ENCODE measurements around the gene SELL.

GRCh38 chr1:169701261-169702005, 10.0 kb downstream of the SELL start:
- TF ChIP-seq, protein P1, sequence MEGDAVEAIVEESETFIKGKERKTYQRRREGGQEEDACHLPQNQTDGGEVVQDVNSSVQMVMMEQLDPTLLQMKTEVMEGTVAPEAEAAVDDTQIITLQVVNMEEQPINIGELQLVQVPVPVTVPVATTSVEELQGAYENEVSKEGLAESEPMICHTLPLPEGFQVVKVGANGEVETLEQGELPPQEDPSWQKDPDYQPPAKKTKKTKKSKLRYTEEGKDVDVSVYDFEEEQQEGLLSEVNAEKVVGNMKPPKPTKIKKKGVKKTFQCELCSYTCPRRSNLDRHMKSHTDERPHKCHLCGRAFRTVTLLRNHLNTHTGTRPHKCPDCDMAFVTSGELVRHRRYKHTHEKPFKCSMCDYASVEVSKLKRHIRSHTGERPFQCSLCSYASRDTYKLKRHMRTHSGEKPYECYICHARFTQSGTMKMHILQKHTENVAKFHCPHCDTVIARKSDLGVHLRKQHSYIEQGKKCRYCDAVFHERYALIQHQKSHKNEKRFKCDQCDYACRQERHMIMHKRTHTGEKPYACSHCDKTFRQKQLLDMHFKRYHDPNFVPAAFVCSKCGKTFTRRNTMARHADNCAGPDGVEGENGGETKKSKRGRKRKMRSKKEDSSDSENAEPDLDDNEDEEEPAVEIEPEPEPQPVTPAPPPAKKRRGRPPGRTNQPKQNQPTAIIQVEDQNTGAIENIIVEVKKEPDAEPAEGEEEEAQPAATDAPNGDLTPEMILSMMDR (IDR thresholded peaks at IDR 0.05) = no peak
- TF ChIP-seq EZH2 (IDR thresholded peaks at IDR 0.05) = no peak
- TF ChIP-seq EZH2phosphoT487 (IDR thresholded peaks at IDR 0.05) = no peak
